ENCODE data around the gene SEMA3D.
A peak's percentile ranks its signal among the peaks of the same experiment; 100 is the strongest.
"Not testable (repeated sequence)": the region's sequence is repeated elsewhere in the genome, so short reads cannot be mapped to it uniquely, and the experiment has no call there.

Gene SEMA3D

DNA sequence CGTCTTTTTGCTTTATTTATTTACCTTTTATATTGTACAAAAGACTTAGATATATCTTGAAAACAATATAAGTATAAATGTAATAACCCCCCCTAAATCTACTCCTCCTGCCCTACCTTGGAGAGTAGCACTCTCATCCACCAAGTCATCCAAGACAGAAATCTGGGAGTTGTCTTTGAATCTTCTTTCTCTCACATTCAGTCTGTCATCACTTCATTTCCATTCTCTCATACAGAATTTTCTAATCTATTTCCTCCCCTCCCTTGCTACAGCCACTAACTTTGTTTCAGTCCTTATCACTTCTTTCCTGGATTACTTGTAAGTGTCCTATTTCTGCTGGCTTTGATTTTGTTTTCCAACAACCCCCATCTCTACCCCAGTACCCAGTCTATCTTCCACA, 170.6 kb downstream of the SEMA3D start:
- Mint-ChIP-seq H3K27ac (no peak overlapping the region), H3K4me3 (no peak overlapping the region), H3K9me3 (no peaks in the 10 kb centered on the region), H3K27me3 (ENCODE audit: low read depth) (peaks cover 6% of the 10 kb centered on the region), H3K36me3 (ENCODE audit: low read depth) (no peaks in the 10 kb centered on the region), H3K4me1 (ENCODE audit: low read depth) (no peaks in the 10 kb centered on the region)
- DNase-seq (ENCODE audit: low spot score), result no peak

DNA sequence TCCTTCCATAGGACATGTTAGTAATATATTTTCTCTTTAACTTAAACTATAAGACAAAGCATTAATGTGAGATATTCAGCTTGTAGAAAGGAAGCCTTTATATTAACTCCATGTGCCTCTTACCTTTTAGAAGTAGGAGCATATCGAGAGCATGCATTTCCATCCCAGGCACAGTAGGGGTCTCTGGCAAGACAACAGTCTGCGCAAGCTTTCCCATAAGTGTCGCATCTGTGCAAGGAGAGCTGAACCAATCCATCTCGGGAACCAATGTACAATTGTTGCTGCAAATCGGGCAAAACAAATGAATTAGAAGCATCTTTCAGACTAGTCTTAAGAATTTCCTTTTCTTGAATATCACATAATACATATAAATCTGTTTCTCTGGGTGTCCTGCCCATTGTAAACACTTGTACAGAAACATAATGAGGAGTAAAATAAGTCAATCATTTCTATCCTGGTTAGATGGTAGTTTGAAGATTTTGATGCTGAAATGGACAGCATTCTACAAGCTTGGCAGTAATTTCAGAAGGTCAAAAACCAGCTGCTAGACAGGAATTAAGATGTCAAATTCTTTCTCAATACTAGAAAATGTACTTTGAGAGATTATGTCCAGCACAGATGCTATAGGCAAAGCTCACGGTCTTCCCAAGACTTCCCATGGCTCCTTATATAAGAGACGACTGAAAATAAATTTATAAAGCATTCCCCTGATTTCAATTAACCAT, 171.8 kb downstream of the SEMA3D start:
- no peak overlapping the region for H3K4me3 Mint-ChIP-seq
- H3K27me3 Mint-ChIP-seq (ENCODE audit: low read depth), result peaks cover 5% of the 10 kb centered on the region
- no peak for DNase-seq (ENCODE audit: low spot score)
- H3K27ac Mint-ChIP-seq, result no peak overlapping the region
- H3K9me3 Mint-ChIP-seq, result no peaks in the 10 kb centered on the region
- no peaks in the 10 kb centered on the region for H3K4me1 Mint-ChIP-seq (ENCODE audit: low read depth)
- H3K36me3 Mint-ChIP-seq (ENCODE audit: low read depth), result no peaks in the 10 kb centered on the region

DNA sequence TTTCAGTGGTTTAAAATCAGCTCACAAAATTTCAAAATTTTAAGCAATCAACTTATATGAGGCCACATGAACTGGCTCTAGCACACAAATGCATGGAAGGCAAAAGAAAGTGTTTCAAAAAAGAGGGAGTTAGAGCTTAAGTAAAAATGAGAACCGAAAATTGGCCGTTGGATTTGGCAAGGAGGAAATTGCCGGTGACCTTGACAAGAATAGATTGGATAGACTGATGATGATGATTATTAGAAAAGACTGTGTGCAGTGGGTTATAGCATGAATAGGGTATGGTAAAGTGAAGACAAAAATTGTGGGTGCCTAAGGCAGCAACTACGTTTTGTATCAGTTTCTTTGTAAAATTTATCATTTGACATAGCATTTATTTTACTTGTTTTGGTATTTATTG, 175.7 kb downstream of the SEMA3D start:
- no peaks in the 10 kb centered on the region for H3K27me3 Mint-ChIP-seq (ENCODE audit: low read depth)
- no peaks in the 10 kb centered on the region for H3K4me1 Mint-ChIP-seq (ENCODE audit: low read depth)
- H3K4me3 Mint-ChIP-seq, result no peak overlapping the region
- H3K27ac Mint-ChIP-seq, result no peak overlapping the region
- no peaks in the 10 kb centered on the region for H3K9me3 Mint-ChIP-seq
- DNase-seq (ENCODE audit: low spot score), result no peak
- H3K36me3 Mint-ChIP-seq (ENCODE audit: low read depth), result no peaks in the 10 kb centered on the region

DNA sequence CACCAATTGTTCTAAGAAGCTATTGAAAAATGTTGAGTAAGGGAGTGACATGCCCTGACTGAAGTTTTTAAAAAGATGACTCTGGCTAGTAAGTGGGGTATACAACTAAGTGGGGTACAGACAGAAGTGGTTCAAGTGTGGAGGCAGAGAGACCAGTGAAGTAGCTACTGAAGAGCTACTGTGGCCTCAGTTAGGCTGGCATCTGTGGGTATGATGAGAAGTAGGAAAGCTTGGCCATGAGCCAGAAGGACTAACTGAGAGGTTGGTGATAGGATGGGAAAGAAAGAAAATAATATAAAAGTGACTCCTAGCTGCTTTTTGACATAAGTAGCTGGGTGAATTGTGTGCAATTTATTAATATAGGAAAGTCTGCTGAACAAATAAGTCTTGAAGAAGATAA, 176.6 kb downstream of the SEMA3D start:
- no peaks in the 10 kb centered on the region for H3K36me3 Mint-ChIP-seq (ENCODE audit: low read depth)
- H3K4me1 Mint-ChIP-seq (ENCODE audit: low read depth), result no peaks in the 10 kb centered on the region
- H3K9me3 Mint-ChIP-seq, result no peaks in the 10 kb centered on the region
- H3K27me3 Mint-ChIP-seq (ENCODE audit: low read depth), result peaks cover 1% of the 10 kb centered on the region
- no peak overlapping the region for H3K27ac Mint-ChIP-seq
- H3K4me3 Mint-ChIP-seq, result no peak overlapping the region
- no peak for DNase-seq (ENCODE audit: low spot score)

DNA sequence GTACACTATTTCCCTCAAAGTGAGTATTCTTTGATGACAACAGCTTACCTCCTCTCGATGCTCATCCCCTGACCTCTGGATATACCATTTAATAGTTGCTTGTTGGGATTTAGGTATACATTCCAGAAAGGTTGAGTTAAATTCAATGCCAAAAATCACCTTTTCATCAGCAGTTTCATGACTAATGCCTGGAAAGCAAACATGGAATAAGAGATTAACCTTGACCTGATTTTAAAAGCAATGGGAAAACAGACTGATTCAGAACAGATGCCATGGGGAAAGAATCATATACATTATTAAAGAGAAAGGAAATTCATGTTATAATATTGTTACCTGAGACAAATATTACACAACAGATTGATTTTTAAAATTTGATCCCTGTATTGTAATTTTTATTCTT, 180.1 kb downstream of the SEMA3D start:
- no peak for DNase-seq (ENCODE audit: low spot score)
- no peak overlapping the region for H3K4me3 Mint-ChIP-seq
- no peaks in the 10 kb centered on the region for H3K9me3 Mint-ChIP-seq
- H3K4me1 Mint-ChIP-seq (ENCODE audit: low read depth), result no peaks in the 10 kb centered on the region
- H3K27me3 Mint-ChIP-seq (ENCODE audit: low read depth), result peaks cover 1% of the 10 kb centered on the region
- no peaks in the 10 kb centered on the region for H3K36me3 Mint-ChIP-seq (ENCODE audit: low read depth)
- no peak overlapping the region for H3K27ac Mint-ChIP-seq

DNA sequence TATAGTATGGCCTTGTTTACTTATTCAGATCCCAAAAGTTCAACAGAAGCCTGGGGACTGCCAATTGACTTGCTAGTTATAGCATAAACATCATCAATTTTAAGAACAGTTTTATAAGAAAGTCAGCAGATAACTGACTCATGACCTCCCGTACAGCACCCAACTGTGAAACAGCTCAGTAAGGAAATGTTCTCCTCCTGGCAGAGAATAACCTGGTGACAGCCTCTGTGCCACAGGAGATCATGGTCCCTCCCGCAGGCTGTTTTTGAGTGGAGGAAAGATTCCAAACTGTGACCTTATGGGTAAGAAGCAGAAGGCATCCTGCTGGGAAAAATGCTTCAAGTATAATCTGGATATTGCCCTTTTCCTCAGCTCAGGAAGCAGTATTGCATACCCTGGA, 182.5 kb downstream of the SEMA3D start:
- no peak for DNase-seq (ENCODE audit: low spot score)
- no peak overlapping the region for H3K27ac Mint-ChIP-seq
- H3K4me1 Mint-ChIP-seq (ENCODE audit: low read depth), result no peaks in the 10 kb centered on the region
- peaks cover 1% of the 10 kb centered on the region for H3K27me3 Mint-ChIP-seq (ENCODE audit: low read depth)
- no peak overlapping the region for H3K4me3 Mint-ChIP-seq
- H3K9me3 Mint-ChIP-seq, result no peaks in the 10 kb centered on the region
- H3K36me3 Mint-ChIP-seq (ENCODE audit: low read depth), result no peaks in the 10 kb centered on the region

DNA sequence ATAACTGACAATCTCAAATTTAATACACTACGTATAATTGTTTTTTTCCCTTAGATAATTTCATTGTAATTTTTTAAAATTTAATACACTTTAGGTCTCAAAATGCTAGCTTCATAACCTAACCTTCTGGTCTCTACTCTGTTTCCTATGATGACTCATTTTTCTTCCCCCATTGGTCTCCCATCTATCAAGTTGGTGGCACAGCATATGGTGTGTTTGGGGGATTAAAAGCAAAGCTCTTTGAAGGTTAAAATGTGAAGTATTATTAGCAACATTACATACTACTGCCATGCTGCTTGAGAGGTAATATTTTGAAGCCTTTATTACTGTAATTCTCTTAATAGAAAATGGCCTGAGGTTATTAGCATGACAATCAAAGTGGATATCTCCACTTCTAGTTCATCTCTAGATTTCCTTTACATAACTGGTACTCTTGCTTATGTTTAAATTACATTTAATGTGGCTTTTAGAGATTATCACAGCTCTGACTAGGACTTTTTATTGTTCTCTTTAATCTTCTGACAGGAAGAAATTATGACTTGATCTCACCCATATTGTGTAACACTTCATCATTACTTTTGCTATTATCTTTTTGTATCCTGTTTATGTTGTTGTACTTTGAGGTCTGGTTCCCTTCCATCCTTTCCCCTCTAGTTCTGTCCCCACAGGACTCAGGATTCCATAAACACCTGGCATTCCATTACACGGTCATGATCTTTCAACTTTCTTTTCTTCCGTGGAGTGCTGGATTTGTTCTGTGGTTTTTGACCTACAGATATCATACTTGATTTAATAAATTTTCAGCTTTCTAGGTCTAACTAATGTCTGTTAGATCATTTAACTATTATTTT, 185.1 kb downstream of the SEMA3D start:
- Mint-ChIP-seq H3K36me3 (ENCODE audit: low read depth) (no peaks in the 10 kb centered on the region), H3K9me3 (no peaks in the 10 kb centered on the region)

DNA sequence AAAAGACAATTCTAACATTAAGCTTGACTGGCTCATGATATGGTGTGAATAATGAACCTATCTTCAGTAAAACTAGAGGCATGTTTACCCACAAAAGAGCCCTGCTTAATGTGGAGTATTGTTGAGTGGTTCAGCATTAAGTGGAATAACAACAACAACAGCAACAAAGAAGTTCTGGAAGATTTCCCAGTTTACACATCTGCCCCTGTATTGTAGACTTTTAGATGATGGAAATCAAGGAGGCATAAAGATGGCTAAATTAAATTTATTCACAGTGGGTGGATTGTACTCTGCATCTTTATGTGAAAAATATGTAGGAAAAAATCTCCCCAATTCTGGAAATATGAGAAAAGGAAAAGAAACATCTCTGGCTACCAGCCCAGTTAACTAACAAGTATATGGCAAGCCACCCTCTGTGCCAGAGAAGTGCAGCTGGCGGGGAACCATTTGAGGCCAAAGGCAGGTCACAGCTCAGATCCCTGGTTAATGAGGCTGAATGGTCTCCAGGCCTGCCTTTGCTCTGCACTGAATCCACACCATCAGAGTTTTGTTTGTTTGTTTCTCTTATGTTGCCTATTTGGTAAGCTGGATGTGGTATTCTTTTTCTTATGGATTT, 186.0 kb downstream of the SEMA3D start:
- Mint-ChIP-seq H3K27ac (no peak overlapping the region), H3K4me1 (ENCODE audit: low read depth) (peaks cover 6% of the 10 kb centered on the region), H3K4me3 (no peak overlapping the region), H3K27me3 (ENCODE audit: low read depth) (peaks cover under 1% of the 10 kb centered on the region), H3K36me3 (ENCODE audit: low read depth) (no peaks in the 10 kb centered on the region), H3K9me3 (no peaks in the 10 kb centered on the region)
- no peak for DNase-seq (ENCODE audit: low spot score)

More for the DNA sequence above, 185.1 kb downstream of the SEMA3D start:
- no peak for DNase-seq (ENCODE audit: low spot score)
- Mint-ChIP-seq H3K4me3 (no peak overlapping the region), H3K4me1 (ENCODE audit: low read depth) (peaks cover 6% of the 10 kb centered on the region), H3K27me3 (ENCODE audit: low read depth) (peaks cover 1% of the 10 kb centered on the region), H3K27ac (no peak overlapping the region)

DNA sequence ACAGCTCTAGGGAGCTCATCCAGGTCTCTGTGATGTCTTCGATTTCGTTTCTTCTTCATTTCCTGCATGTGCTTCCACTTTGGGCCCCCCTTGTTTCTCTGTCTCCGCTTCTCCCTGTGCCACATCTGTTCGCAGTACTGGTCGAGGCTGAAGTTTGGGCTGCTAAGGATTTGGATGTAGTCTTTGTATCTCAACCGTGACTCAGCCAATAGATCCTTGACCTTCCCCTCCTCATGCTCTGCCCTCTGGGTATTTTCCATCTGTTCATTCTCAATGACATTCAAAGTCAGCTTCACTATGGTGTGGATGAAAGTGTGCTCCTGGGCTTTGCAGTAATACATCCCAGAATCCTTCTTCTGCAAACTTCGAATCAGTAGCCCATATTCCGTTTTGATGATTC, 187.4 kb downstream of the SEMA3D start:
- Mint-ChIP-seq H3K27me3 (ENCODE audit: low read depth) (no peaks in the 10 kb centered on the region), H3K4me1 (ENCODE audit: low read depth) (peaks cover 6% of the 10 kb centered on the region), H3K4me3 (no peak overlapping the region), H3K27ac (no peak overlapping the region), H3K36me3 (ENCODE audit: low read depth) (no peaks in the 10 kb centered on the region), H3K9me3 (no peaks in the 10 kb centered on the region)
- DNase-seq (ENCODE audit: low spot score), result no peak

DNA sequence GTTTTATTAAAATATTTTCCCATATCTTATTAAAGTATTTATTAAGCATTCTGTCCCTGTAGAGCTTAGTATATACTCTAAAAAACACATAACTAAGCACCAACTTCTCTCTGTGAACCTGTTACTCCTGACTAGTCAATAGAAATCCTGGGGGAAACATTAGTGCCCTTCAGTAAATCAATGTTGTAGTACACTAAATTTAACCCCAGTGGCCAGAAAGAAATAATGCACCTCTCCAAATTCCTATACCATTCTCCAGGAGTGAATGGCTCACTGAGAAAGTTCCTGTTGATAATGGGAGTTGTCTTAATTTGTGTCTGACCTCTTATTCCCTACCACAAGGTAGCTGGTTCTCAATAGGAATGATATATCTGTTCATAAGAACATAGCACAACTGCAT, 188.2 kb downstream of the SEMA3D start:
- Mint-ChIP-seq H3K27me3 (ENCODE audit: low read depth) (no peaks in the 10 kb centered on the region), H3K9me3 (no peaks in the 10 kb centered on the region), H3K4me1 (ENCODE audit: low read depth) (peaks cover 6% of the 10 kb centered on the region), H3K27ac (no peak overlapping the region), H3K4me3 (no peak overlapping the region), H3K36me3 (ENCODE audit: low read depth) (no peaks in the 10 kb centered on the region)
- no peak for DNase-seq (ENCODE audit: low spot score)

DNA sequence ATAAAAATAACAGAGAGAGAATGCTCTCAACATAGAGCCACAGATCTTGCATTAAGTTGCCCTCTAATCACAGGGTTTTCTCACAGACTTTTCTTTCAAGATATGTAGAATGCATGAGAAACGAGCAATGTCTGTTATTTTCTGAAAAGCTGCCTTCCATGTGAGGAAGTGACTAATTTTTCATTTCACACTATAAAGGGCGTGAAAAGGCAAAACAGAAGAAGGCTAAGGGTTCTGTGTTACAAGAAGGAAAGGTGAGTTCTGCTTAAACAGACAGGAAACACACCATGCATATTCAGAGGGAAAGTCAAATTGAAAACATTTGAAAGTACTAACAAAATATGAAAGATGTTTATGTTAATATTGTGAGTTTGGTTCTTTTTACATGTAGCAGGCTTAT, 189.2 kb downstream of the SEMA3D start:
- H3K27me3 Mint-ChIP-seq (ENCODE audit: low read depth), result no peaks in the 10 kb centered on the region
- no peaks in the 10 kb centered on the region for H3K9me3 Mint-ChIP-seq
- H3K4me3 Mint-ChIP-seq, result no peak overlapping the region
- peak overlapping the region; percentile 17 for H3K27ac Mint-ChIP-seq
- peaks cover 6% of the 10 kb centered on the region for H3K4me1 Mint-ChIP-seq (ENCODE audit: low read depth)
- no peaks in the 10 kb centered on the region for H3K36me3 Mint-ChIP-seq (ENCODE audit: low read depth)
- no peak for DNase-seq (ENCODE audit: low spot score)

DNA sequence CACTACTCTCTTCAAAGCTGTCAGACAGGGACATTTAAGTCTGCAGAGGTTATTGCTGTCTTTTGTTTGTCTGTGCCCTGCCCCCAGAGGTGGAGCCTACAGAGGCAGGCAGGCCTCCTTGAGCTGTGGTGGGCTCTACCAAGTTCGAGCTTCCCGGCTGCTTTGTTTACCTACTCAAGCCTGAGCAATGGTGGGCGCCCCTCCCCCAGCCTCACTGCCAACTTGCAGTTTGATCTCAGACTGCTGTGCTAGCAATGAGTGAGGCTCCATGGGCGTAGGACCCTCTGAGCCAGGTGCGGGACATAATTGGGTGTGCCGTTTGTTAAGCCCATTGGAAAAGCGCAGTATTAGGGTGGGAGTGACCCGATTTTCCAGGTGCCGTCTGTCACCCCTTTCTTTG, 193.9 kb downstream of the SEMA3D start:
- not testable (repeated sequence) for H3K4me3 Mint-ChIP-seq; H3K4me1 Mint-ChIP-seq (ENCODE audit: low read depth); H3K27ac Mint-ChIP-seq; H3K36me3 Mint-ChIP-seq (ENCODE audit: low read depth); H3K27me3 Mint-ChIP-seq (ENCODE audit: low read depth); H3K9me3 Mint-ChIP-seq; DNase-seq (ENCODE audit: low spot score)

DNA sequence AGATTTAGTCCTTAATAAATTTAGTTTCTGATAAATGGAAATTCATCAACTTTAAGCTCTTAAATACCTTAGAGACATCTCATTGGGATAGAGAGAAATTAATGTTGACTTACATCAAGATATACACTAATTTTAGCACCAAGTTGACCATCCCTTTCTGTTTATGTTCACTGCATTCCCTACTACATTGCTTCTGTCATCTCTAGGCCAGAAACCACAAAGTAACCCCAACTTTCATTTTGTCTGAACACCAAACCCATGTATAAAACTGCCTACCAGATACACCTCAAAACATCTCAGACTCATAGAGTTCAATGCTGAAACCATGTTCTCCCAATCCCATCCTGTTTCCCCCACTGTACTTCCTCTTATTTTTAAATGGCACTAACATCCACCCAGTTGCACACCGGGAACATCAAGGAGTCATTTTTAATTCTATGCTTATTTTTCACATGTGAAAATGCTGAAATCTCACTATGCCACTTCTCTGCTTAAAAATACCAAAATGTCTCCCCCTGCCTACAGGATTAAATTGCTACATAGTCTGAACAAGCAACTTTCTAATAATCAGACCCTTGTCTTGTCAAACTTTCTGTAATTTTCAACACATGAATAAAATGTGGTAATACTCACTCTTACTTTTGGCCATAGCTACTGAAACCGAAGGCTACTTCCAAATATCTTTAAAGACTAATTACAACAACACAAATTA, 201.6 kb downstream of the SEMA3D start:
- H3K4me1 Mint-ChIP-seq (ENCODE audit: low read depth), result peaks cover 6% of the 10 kb centered on the region
- H3K4me3 Mint-ChIP-seq, result no peak overlapping the region
- no peak for DNase-seq (ENCODE audit: low spot score)
- H3K9me3 Mint-ChIP-seq, result no peaks in the 10 kb centered on the region
- H3K36me3 Mint-ChIP-seq (ENCODE audit: low read depth), result no peaks in the 10 kb centered on the region
- H3K27me3 Mint-ChIP-seq (ENCODE audit: low read depth), result no peaks in the 10 kb centered on the region
- H3K27ac Mint-ChIP-seq, result no peak overlapping the region

DNA sequence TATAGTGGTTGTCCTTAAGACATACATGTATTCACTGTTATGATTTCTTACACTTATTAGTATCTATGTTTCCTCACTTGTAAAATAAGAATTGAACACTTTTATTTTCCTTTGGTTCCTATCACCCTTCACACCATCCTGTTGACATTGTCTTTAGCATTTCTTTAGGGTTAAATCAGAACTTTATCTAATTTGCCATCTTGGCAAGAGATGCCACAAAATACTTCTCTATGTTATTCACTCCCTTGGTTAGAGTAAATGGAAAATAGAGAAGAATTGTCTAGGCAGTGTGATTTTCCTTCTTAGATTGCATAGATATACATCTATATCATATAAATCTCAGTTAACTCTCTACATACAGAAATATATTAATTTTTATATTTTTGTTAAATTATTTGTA, 204.7 kb downstream of the SEMA3D start:
- Mint-ChIP-seq H3K27ac (no peak overlapping the region), H3K9me3 (no peaks in the 10 kb centered on the region), H3K4me3 (no peak overlapping the region), H3K27me3 (ENCODE audit: low read depth) (no peaks in the 10 kb centered on the region), H3K36me3 (ENCODE audit: low read depth) (no peaks in the 10 kb centered on the region), H3K4me1 (ENCODE audit: low read depth) (peaks cover 6% of the 10 kb centered on the region)
- DNase-seq (ENCODE audit: low spot score), result no peak

Data from T-helper 2 cell treated with Interferon-gamma antibody and Interleukin-4, amounts not matched to agents 5 μg/mL and 100 μg/mL, for 36 hours (primary cell).